Cardiac septum (tissue), 1 donor: ENCODE results near the gene VAMP4. TPM values are rescaled to one million over a fixed set of nuclear protein-coding genes. Genes with fewer than 3 reads are reported as not detected.
"Not testable (repeated sequence)": the region's sequence is repeated elsewhere in the genome, so short reads cannot be mapped to it uniquely, and the experiment has no call there.

Source experiments
- DNase-seq: peaks from one replicate; pipeline ENCODE4 v3.0.0-alpha.2; 2020; ENCODE audit warnings: low spot score
- intact Hi-C: fragments of 100-400 bp; cut with DNase I; formaldehyde crosslinking; loops from one replicate; pipeline ENCODE4 v1.14.0; 2022
- total RNA-seq: library from RNA; stranded (reverse); fragmentation: NEBNext Ultra II Directional; extraction: Animal tissue kit (Norgen Biotek cat#: 25700); gene quantifications from one replicate; pipeline ENCODE4 v1.2.1, GENCODE V29; 2021
- donor health status: DM: no; HTN: no; CAD: no.

Gene VAMP4
- total RNA-seq, 1 donor from 2014 or later = 8.7 TPM

DNA sequence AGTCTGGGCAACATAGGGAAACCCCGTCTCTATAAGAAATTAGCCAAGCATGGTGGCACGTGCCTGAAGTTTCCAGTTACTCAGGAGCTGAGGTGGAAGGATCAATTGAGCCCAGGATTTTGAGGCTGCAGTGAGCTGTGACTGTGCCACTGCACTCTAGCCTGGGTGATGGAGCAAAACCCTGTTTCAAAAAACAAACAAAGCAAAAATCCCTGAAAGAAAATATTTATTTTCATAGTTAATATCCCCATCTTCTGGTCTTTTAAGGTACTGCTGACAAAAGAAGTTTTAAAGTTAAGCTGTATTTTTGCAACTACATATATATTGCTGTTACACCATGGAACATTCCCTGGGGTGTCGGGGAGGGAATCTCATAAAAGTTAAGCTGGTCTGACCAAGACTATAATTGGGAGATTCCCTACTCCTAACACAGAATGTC lies 26.0 kb downstream of the VAMP4 start:
- intact Hi-C loops = loop anchor here (1.0 to 2.0 kb wide), 2 partner anchors 65 to 71 kb away; partner anchors contain the start of gene METTL13
- no peak for DNase-seq

DNA sequence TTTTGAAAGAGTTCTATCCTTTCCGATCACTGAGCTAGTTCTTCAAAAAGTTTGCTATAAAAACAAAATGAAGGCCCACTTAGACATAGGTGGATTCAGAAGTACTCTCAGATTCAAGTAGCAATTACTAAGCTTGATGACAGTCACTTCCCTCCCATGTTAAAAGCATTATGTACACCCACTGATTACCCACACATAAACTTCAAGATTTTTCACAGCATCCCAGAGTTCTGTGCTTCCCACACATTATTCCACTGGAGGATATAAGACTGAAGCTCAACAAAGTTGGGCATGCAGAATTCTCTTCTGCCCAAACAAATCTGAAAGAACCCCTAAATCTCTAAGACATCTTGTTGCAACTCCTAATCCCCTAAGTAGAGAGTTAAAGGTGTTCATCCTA lies 29.5 kb downstream of the VAMP4 start:
- no peak for DNase-seq
- intact Hi-C loops = no loop called here

DNA sequence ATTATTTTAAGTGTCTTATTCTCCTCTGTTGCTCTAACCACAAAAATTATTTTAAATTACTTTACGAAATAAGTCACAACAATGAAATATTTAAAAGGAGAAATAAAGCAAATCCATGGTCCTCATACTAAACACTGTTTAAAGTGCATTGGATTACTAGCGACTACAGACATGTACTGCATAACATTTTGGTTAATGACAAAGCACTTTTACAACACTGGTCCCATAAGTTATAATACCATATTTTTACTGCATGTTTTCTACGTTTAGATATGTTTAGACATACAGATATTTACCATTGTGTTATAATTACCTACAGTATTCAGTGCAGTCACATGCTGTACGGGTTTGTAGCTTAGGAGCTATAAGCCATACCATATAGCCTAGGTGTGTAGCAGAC lies 30.2 kb downstream of the VAMP4 start:
- intact Hi-C loops = no loop called here
- DNase-seq = no peak

DNA sequence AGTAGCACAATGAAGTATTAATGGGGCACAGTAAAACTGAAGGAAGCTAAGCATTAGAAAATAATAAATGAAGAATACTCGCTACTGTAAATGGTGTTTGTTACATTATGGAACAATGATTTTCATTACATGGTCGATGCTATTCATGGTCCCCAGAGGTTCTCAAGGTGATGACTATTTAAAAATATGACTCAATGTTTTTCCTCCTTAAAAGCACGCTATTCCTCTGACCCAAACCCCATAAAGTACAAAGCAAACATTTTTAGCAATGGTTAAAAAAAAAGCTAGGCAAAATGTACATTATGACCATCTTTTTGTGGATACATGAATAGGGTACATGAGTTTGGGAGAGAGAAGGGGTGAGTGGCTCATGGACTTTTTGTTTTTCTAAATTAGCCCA lies 34.3 kb downstream of the VAMP4 start:
- intact Hi-C loops = no loop called here

DNA sequence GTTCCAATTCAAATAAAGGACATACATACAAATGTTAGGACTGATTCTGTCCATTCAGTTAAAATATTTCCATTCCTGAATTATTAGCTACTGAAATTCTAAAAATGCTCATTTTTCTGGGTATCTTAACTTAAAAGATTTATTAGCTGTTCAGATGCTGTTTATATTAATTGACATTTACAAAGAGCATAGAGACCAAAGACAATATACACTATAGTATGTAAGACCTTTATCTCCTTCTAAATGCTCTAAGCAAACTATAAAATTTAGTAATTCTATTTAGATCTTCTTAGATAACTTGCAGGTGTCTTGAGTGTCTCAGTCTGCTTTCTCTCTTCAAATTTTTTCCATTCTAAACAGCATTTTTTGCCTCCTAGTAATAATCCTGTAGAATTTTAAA lies 39.3 kb downstream of the VAMP4 start:
- DNase-seq = no peak
- intact Hi-C loops = no loop called here

More for the DNA sequence above, 34.3 kb downstream of the VAMP4 start:
- DNase-seq = no peak

DNA sequence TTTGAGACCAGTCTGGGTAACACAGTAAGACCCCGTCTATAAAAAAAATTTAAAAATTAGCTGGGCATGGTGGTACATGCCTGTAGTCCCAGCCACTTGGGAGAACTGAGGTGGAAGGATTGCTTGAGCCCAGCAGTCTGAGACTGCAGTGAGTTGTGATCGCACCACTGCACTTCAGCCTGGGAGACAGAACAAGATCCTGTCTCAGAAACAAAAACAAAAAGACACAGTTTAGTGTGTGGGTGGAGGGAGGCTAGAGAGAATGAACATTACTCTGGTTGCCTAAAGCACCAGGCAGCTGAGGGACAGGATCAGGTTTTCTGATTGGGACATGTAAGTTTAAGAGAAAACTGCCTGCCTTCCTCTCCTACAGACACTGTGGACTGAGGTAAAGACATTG lies 42.3 kb downstream of the VAMP4 start:
- no peak for DNase-seq
- intact Hi-C loops = no loop called here

DNA sequence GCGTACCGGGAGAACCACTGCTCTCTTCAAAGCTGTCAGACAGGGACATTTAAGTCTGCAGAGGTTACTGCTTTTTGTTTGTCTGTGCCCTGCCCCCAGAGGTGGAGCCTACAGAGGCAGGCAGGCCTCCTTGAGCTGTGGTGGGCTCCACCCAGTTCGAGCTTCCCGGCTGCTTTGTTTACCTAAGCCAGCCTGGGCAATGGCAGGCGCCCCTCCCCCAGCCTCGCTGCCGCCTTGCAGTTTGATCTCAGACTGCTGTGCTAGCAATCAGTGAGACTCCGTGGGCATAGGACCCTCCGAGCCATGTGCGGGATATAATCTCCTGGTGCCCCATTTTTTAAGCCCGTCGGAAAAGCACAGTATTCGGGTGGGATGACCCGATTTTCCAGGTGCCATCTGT lies 46.1 kb downstream of the VAMP4 start:
- intact Hi-C loops = not testable (repeated sequence)

DNA sequence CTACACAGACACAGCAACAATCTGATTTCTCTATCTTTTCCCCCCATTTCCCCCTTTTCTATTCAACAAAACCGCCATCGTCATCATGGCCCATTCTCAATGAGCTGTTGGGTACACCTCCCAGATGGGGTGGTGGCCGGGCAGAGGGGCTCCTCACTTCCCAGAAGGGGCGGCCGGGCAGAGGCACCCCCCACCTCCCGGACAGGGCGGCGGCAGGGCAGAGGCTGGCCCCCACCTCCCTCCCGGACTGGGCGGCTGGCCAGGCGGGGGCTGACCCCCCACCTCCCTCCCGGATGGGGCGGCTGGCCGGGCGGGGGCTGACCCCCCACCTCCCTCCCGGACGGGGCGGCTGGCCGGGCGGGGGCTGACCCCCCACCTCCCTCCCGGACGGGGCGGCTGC lies 48.3 kb downstream of the VAMP4 start:
- intact Hi-C loops, DNase-seq: not testable (repeated sequence)

More for the DNA sequence above, 46.1 kb downstream of the VAMP4 start:
- DNase-seq = not testable (repeated sequence)

DNA sequence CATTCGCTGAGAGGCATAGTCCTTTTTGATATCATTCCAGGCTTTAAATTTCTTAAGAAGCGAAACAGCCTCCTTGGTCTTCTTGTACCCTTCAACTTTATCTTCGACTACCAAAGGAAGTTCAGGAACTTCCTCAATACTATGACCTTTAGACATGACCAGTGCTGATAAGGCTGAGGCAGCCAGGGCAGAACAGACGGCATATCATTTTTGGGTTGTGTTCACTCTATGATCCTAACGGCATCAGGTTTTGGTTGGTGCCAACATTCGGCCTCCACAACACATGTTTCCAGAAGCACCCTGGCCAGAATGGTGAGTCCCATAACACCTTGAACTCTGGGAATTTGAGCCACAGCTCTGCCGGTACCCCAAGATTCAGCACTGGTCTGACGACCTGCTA lies 58.0 kb downstream of the VAMP4 start:
- intact Hi-C loops = no loop called here

DNA sequence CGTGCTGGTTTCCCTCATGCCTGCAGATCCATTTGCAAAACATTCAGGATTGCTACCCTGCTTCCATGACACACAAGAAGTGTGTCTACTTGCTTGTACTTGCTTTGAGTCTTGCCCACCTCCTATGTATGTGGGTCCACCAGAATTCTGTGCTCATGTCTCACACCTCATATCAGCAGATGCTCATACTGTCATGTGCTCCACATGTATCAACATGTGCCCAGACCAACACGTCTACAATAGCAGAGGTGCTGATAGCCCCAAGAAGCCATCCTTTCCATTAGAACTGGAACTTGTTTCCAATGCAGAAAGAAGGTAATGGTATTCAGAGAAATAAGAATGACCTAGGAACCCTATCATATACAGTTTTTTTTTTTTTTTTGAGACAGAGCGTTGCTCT lies 61.5 kb downstream of the VAMP4 start:
- no peak for DNase-seq
- intact Hi-C loops = no loop called here

More for the DNA sequence above, 58.0 kb downstream of the VAMP4 start:
- no peak for DNase-seq

DNA sequence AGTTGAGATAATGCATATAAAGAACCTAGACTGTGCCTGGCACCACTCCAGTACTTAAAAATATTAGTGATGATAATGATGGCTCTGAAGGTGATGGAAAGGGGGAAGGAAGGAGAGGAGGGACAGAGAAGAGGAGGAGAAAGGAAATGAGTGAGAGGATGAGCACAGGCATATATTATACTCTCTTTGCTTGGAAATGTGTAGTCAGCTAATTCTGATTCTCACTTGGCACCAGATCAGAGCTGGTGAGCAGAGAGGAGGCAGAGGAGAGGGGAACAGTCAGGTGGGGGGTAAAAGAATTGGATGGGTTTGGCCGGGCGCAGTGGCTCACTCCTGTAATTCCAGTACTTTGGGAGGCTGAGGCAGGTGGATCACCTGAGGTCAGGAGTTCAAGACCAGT lies 65.0 kb downstream of the VAMP4 start:
- intact Hi-C loops = no loop called here

DNA sequence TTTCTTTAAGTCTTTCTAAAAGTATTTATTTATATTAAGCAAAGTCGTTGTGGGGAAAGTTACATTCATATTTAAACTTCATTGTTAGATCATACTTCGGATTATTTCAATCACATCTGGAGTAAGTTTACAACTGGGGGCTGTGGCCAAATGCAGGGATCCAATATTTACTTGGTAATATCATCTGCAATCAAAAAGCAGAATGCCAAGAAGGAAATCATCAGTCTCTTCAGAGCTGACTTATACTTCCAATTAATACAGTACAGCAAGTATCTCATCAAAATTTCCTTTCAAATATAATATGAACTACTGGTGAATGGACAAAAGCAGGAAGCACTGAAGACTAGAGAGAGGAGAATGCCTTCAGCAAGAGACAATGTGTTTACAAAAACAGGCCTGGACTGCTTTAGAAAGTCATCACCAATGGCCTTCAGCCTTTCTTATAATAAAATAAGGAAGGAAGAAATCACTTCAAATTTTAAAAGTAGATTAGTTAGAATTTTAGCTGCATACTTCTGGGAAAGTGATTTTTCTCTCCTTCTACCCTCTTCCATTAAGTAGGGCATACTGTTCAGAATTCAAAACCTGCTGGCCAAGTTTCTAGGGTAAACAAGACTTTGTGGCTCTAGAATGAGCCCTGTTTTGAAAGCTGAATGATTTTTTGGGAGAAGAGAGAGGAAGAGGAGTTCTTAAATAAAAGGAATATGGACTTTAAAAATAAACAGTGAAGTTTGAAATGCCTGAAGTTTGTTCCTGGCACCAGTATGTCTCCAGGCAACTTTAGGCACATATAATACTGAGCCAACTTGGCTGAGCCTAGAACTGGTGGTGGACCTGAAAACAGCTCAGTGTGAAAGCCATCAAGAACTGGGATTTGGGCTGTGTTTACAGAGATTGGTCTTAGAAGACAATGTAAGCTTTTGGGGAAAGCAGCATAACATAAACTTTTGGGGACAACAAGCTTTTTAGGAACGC lies 67.1 kb downstream of the VAMP4 start:
- no peak for DNase-seq
- intact Hi-C loops = no loop called here

More for the DNA sequence above, 65.0 kb downstream of the VAMP4 start:
- DNase-seq = no peak

DNA sequence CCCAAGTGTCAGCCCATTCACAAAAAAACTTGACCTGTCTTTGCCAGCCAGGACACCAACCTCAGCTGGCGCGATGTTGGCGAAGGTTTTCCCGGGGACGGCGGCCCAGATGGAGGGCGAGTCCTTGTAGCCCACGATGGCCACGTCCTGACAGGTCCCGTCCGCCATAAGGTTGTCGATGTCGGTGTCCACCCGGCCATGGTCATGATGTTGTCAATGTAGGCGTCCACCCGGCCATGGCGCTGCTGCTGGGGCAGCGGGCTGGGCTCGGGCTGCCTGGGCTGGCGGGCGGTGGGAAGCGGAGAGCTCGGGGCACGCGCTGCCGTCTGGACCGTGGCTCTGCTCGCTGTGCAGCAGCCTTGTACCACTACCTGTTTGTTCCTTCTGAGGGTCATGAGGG lies 71.1 kb downstream of the VAMP4 start:
- DNase-seq = no peak
- intact Hi-C loops = no loop called here

DNA sequence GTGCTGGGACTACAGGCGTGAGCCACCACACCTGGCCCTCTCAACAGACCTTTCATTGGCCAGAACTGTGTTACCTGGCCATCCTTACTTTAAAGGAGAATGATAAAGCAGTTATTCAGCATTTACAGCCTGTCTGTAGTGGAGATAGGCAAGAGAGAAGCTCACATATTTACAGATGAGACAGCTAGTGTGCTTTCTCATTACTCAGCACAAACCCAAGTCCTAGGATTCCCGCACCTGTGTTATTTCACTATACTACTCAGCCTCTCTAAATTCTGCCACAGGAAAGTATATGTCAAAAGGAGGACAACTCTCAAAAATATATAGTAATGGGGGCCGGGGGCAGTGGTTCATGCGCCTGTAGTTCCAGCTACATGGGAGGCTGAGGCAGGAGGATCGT lies 73.5 kb downstream of the VAMP4 start:
- intact Hi-C loops = no loop called here
- DNase-seq = no peak

DNA sequence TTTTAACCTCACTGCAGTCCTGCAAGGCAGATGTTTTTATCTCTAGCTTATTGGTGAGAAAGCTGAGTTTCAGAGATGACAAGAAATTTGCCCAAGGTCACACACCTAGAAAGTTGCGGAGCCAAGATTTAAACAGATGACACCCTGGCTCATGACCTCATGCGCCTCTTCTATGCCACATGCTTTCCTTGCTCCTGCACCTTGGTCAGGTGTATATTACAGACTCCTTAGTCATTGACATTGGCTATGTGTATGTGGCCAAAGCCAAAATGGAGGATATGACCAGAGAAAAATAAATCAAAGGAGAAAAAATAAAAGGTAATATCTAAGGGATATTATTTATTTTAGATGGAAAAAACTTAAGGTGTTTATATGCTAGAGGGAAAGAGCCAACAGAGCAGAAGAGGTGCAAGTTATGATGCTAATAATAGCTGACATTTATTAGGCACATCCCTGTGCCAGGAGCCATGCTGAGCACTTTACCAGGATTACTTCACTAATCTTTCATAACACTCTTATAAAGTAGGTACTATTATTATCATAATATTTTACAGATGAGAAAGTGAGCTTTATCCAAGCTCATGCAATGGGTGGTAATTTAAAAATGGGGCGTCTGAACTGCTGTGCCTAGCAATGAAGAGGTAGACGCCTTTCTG lies 75.6 kb downstream of the VAMP4 start:
- no peak for DNase-seq
- intact Hi-C loops = no loop called here

DNA sequence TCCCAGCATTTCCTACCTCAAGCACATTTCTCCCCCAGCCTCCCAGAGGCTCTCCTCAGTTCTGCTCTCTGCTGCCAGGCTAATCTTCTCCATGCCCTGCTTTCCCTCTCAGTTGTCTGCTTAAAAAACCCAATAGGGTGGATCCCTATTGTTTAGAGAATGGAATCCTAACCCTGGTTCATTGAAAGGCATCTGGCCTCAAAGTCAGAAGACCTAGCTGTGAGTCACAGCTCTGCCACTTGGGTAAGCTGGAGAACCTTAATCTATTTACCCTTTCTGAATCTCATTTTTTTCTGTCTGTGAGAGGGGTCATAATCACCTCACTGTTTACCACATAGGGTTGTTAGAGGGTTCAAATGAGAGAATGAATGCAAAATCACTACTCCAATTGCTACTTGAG lies 76.9 kb downstream of the VAMP4 start:
- DNase-seq = no peak

DNA sequence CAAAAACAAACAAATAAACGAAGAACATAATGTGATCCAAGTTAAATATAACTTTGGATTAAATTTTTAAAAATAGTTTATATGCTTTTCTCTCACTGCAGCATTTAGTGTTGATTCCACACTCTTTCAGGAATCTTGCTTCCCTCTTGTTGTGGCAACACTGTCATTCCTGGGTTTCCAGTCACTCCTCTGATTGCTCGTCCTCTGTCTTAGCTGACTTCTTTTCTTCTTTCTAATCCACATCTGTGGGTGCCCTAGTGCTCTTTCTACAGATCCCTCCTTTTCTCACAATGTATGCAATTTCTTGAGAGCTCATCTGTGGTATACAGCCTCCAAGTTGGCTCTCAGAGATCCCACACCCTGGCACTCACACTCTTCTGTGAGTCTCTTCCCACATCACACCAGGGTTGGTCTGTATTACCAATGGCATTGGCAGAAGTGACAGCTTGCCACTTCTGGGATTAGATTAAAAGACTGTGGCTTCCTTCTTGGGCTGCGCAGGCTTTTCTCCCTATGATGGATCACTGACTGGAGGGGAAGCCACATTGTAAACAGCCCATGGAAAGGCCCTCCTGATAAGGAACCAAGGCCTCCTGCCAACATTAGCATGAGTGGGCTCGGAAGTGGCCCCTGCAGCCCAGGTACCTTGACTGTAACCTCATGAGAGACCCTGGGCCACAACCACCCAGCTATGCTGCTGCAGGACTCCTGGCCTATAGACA lies 77.8 kb downstream of the VAMP4 start:
- DNase-seq = no peak
- intact Hi-C loops = no loop called here

More for the DNA sequence above, 76.9 kb downstream of the VAMP4 start:
- intact Hi-C loops = no loop called here

DNA sequence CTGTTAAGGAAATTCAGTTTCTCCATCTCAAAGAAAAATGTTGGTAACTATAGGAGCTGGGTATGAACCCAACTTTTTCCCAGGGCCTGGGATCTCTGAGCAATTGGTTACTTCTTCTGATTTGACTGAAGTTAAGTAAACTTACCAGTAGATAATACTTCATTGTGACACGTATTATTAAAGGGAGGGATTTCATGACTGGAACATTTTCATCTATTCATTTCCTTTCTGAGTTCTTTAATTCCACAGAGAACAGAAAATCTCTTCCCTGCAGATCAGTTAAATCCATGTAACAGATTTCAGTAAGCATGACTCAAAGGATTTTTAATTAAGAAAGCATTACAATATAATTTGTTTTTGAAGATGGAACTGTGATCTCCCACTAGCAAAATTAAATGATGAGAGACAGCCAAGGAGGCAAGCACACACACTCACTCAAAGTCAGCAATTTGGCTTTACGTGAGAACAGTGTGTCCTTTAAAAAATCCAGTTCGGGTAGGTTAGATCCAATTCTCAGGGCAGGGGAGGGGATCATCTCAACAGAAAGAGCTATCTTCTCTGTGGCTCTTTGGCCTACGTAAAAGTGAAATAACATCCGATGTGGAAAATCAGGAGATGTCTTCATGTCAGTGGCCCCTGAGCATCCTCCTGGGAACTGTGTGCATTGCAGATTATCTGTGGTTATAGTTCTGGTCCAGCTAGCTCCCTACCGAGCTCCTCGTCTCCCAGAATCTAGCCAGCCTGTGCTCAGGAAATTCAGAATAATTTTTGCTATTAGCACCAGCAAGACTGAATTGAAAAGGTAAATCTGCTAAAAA lies 78.6 kb downstream of the VAMP4 start:
- no peak for DNase-seq
- intact Hi-C loops = no loop called here

DNA sequence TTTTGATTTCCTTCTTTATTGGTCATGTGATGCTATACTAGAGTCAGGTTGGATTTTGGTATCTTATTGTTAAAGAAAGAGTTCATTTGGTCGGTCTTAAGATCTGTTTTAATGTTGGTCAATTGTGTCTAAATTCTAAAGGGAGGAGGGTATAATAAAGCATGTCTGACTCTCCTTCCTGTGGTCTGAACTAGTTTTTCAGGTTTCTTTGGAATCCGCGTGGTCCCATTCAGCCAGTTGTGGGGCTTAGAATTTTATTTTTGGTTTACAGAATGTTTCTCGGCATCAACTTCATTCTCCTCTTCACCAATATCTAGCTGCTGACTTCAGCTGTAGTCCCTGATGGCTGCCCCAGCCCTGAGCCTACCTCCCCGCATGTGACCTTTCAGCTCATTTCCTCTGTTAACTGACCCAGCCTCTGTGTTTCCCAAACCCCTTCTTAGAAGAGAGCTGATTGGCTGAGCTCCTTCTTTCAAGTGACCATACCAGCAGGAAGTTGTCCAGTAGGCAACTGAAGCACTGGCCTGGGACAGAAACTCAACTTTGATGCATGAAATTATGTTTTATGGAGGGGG lies 80.7 kb downstream of the VAMP4 start:
- intact Hi-C loops = no loop called here
- no peak for DNase-seq
